GM23338 (cell line): ENCODE results near the gene PHOX2A. TPM values are rescaled to one million over a fixed set of nuclear protein-coding genes. Genes with fewer than 3 reads are reported as not detected.

Experiments
- ATAC-seq: fragments of 200-7000 bp; cut with Tn5 transposase; 3 replicates; pipeline ENCODE4 v1.9.1; 2020
- DNase-seq: peaks from one replicate; pipeline ENCODE4 v3.0.0-alpha.2; 2015; ENCODE audit warnings: low spot score
- H2AFZ ChIP-seq: fragments of 200-600 bp; sonication (generic); 2 replicates; pipeline ENCODE4 v1.8.0; 2016; ENCODE audit warnings: antibody characterized with exemption, mild to moderate bottlenecking, moderate library complexity
- H3F3A ChIP-seq: fragments of 200-600 bp; sonication (generic); replicated peaks from 2 replicates; pipeline ENCODE4 v1.8.0; 2017; ENCODE audit warnings: antibody characterized with exemption, mixed run types, low read depth
- H3K27ac ChIP-seq: fragments of 200-600 bp; sonication (generic); 2 replicates; pipeline ENCODE4 v1.6.1; 2016; ENCODE audit warnings: low read depth
- H3K27me3 ChIP-seq: fragments of 200-600 bp; sonication (generic); 2 replicates; pipeline ENCODE4 v1.8.0; 2016; ENCODE audit warnings: mild to moderate bottlenecking, mixed run types, moderate library complexity; ENCODE audit not compliant: insufficient read depth
- H3K36me3 ChIP-seq: fragments of 200-600 bp; sonication (generic); 2 replicates; pipeline ENCODE4 v1.8.0; 2016; ENCODE audit warnings: mild to moderate bottlenecking; ENCODE audit not compliant: insufficient read depth
- H3K4me1 ChIP-seq: fragments of 200-600 bp; sonication (generic); 2 replicates; pipeline ENCODE4 v1.8.0; 2016; ENCODE audit warnings: mild to moderate bottlenecking, moderate library complexity; ENCODE audit not compliant: insufficient read depth
- H3K4me2 ChIP-seq: fragments of 200-600 bp; sonication (generic); 2 replicates; pipeline ENCODE4 v1.7.1; 2017; ENCODE audit warnings: mixed run types
- H3K4me3 ChIP-seq: fragments of 200-600 bp; sonication (generic); 2 replicates; pipeline ENCODE4 v1.6.1; 2016; ENCODE audit warnings: mixed run types
- H3K79me2 ChIP-seq: fragments of 200-600 bp; sonication (generic); replicated peaks from 2 replicates; pipeline ENCODE4 v1.8.0; 2017; ENCODE audit warnings: mild to moderate bottlenecking; ENCODE audit not compliant: insufficient read depth
- H3K9me2 ChIP-seq: fragments of 200-600 bp; sonication (generic); 2 replicates; pipeline ENCODE4 v1.8.0; 2017; ENCODE audit not compliant: insufficient read depth
- H4K20me1 ChIP-seq: fragments of 200-600 bp; sonication (generic); replicated peaks from 2 replicates; pipeline ENCODE4 v1.8.0; 2017; ENCODE audit warnings: mild to moderate bottlenecking; ENCODE audit not compliant: insufficient read depth
- H3K27ac Mint-ChIP-seq: 2 replicates; pipeline ENCODE4 v1.8.0; 2020; ENCODE audit warnings: inconsistent platforms, mild to moderate bottlenecking, moderate library complexity, mixed read lengths
- H3K27me3 Mint-ChIP-seq: 3 replicates; pipeline ENCODE4 v1.8.0; 2022; ENCODE audit warnings: low read depth, mild to moderate bottlenecking, moderate library complexity, mixed read lengths, inconsistent platforms; ENCODE audit not compliant: insufficient read depth, poor library complexity
- H3K36me3 Mint-ChIP-seq: 3 replicates; pipeline ENCODE4 v1.8.0; 2021; ENCODE audit warnings: low read depth, mild to moderate bottlenecking, inconsistent platforms, moderate library complexity, mixed read lengths
- H3K4me1 Mint-ChIP-seq: 3 replicates; pipeline ENCODE4 v1.8.0; 2020; ENCODE audit warnings: mild to moderate bottlenecking, inconsistent platforms, mixed read lengths
- H3K4me3 Mint-ChIP-seq: 3 replicates; pipeline ENCODE4 v1.8.0; 2021; ENCODE audit warnings: moderate library complexity, mild to moderate bottlenecking, inconsistent platforms, mixed read lengths
- H3K9me3 Mint-ChIP-seq: 3 replicates; pipeline ENCODE4 v1.8.0; 2020; ENCODE audit warnings: moderate library complexity, mild to moderate bottlenecking, inconsistent platforms, mixed read lengths
- CREB1 ChIP-seq: fragments of 250-450 bp; sonication (Bioruptor Pico); IDR thresholded peaks from 2 replicates; pipeline ENCODE4 v1.5.0; 2020; ENCODE audit warnings: low read depth, mild to moderate bottlenecking, moderate library complexity
- CTCF ChIP-seq, 2 experiments: fragments of 200-600 bp in 1 of 2; sonication (generic) in 1 of 2; conservative IDR thresholded peaks; 2 replicates each; pipeline versions ENCODE4 v1.5.1 to v1.6.1; 2016 to 2017; ENCODE audit warnings: antibody characterized with exemption in 2 of 2, low read depth in 2 of 2, mild to moderate bottlenecking in 2 of 2, moderate library complexity in 1 of 2
- ETS1 ChIP-seq: IDR thresholded peaks from 2 replicates; pipeline ENCODE4 v1.6.1; 2016; ENCODE audit warnings: antibody characterized with exemption
- EZH2 ChIP-seq: fragments of 200-600 bp; sonication (generic); IDR thresholded peaks from one replicate; pipeline ENCODE4 v1.8.0; 2017; ENCODE audit warnings: antibody characterized with exemption, mild to moderate bottlenecking, low read depth; ENCODE audit not compliant: unreplicated experiment
- EZH2phosphoT487 ChIP-seq: fragments of 200-600 bp; sonication (generic); IDR thresholded peaks from one replicate; pipeline ENCODE4 v1.8.1; 2018; ENCODE audit warnings: antibody characterized with exemption; ENCODE audit not compliant: unreplicated experiment
- JUNB ChIP-seq: IDR thresholded peaks from one replicate; pipeline ENCODE4 v1.6.1; 2016; ENCODE audit warnings: antibody characterized with exemption; ENCODE audit not compliant: unreplicated experiment
- NANOG ChIP-seq: IDR thresholded peaks from 2 replicates; pipeline ENCODE4 v1.6.1; 2016; ENCODE audit warnings: antibody characterized with exemption, borderline replicate concordance
- POLR2AphosphoS5 ChIP-seq: IDR thresholded peaks from 2 replicates; pipeline ENCODE4 v1.6.1; 2016; ENCODE audit warnings: antibody characterized with exemption, low read depth
- STAT1 ChIP-seq: IDR thresholded peaks from one replicate; pipeline ENCODE4 v1.6.1; 2016; ENCODE audit warnings: antibody characterized with exemption; ENCODE audit not compliant: unreplicated experiment
- ZNF114 ChIP-seq: fragments of 250-450 bp; sonication (Bioruptor Pico); IDR thresholded peaks from 2 replicates; pipeline ENCODE4 v1.5.0; 2020; ENCODE audit warnings: mild to moderate bottlenecking, moderate library complexity
- ZNF331 ChIP-seq: fragments of 250-450 bp; sonication (Bioruptor Pico); IDR thresholded peaks from 2 replicates; pipeline ENCODE4 v1.5.0; 2020; ENCODE audit warnings: low read depth, mild to moderate bottlenecking, moderate library complexity
- ZNF462 ChIP-seq: fragments of 250-450 bp; sonication (Bioruptor Pico); IDR thresholded peaks from 2 replicates; pipeline ENCODE4 v1.5.0; 2020; ENCODE audit warnings: mild to moderate bottlenecking, moderate library complexity
- polyA plus RNA-seq: library from polyadenylated mRNA; unstranded; fragments of >200 nt; fragmentation: Nextera tagmentation; extraction: Ambion mirVana; gene quantifications from 2 replicates; pipeline ENCODE4 v1.2.1, GENCODE V29; 2016
- total RNA-seq: library from RNA; depleted of rRNA; stranded (reverse); fragments of >200 nt; shearing (Covaris generic); gene quantifications from 2 replicates; pipeline ENCODE4 v1.2.3, GENCODE V29; 2014
- TF ChIP-seq, protein P1 (sequence below): IDR thresholded peaks from one replicate; pipeline ENCODE4 v1.6.1; 2018; ENCODE audit warnings: antibody characterized with exemption; ENCODE audit not compliant: unreplicated experiment

The PHOX2A gene
- total and polyA plus RNA-seq, 2 experiments from 2014 or later: 0.31 TPM; not detected in 1

DNA sequence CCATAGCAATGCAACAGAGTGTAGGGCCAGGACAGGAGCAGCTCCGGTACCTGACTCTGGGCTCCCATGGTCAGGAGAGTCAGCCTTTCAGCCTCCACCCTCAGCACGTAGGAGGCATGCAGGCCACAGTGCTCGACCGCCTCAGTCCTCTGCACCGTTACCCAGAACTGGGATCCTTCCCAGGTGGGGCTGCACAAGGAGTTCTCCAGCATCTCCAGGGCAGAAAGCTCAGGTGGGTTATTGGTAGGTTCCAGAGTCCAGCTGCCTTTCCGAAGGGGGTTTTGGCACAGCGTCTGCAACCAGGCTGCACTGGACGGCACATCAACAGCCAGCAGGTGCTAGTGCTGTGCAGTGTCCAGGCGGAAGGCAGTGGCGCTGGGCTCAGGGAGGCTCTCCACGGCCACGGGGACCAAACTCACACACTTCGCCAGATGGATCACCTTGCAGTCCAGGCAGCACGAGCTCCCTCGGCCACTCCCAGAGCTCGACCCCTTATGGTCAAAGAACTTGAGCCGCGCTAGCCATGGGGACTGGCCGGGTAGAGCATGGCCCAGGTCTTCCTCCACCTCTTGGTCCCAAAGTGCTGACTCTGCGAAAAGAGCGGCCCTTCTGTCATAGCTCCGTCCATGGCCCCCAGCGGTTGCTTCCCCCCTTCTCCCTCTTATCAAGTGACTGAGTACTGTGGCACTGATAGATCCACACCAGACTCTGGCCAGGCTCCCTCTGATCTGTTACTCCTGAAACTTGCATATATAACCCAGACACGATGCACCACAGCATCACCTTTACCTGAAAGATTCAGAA is 6.9 kb upstream of the PHOX2A start:
- no peak for DNase-seq
- Mint-ChIP-seq H3K36me3 (0 out of 3 replicates have a peak, but pooled peaks cover 6% of the 10 kb centered on the region), H3K9me3 (peaks cover 13% of the 10 kb centered on the region), H3K27ac (no peak overlapping the region), H3K4me3 (no peak overlapping the region), H3K4me1 (peaks cover 4% of the 10 kb centered on the region; the same call in 2 of the 3 replicates), H3K27me3 (peaks cover 1% of the 10 kb centered on the region)
- no peak overlapping the region for H3K27ac ChIP-seq
- H2AFZ ChIP-seq: 0 out of 2 replicates have a peak overlapping the region, but pooled peaks have one; percentile 38
- peaks cover 49% of the 10 kb centered on the region for H3K27me3 ChIP-seq
- ATAC-seq: no peak
- no peaks in the 10 kb centered on the region; the same call in 1 of the 2 replicates for H4K20me1 ChIP-seq
- H3K4me1 ChIP-seq: no peaks in the 10 kb centered on the region
- no peaks in the 10 kb centered on the region for H3F3A ChIP-seq
- H3K4me2 ChIP-seq: no peak overlapping the region
- TF ChIP-seq JUNB: no peak
- TF ChIP-seq CTCF (conservative IDR thresholded peaks at IDR 0.05; ENCODE audit: low read depth in 2 of 2): no peak
- TF ChIP-seq, protein P1, sequence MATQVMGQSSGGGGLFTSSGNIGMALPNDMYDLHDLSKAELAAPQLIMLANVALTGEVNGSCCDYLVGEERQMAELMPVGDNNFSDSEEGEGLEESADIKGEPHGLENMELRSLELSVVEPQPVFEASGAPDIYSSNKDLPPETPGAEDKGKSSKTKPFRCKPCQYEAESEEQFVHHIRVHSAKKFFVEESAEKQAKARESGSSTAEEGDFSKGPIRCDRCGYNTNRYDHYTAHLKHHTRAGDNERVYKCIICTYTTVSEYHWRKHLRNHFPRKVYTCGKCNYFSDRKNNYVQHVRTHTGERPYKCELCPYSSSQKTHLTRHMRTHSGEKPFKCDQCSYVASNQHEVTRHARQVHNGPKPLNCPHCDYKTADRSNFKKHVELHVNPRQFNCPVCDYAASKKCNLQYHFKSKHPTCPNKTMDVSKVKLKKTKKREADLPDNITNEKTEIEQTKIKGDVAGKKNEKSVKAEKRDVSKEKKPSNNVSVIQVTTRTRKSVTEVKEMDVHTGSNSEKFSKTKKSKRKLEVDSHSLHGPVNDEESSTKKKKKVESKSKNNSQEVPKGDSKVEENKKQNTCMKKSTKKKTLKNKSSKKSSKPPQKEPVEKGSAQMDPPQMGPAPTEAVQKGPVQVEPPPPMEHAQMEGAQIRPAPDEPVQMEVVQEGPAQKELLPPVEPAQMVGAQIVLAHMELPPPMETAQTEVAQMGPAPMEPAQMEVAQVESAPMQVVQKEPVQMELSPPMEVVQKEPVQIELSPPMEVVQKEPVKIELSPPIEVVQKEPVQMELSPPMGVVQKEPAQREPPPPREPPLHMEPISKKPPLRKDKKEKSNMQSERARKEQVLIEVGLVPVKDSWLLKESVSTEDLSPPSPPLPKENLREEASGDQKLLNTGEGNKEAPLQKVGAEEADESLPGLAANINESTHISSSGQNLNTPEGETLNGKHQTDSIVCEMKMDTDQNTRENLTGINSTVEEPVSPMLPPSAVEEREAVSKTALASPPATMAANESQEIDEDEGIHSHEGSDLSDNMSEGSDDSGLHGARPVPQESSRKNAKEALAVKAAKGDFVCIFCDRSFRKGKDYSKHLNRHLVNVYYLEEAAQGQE: no peak
- TF ChIP-seq STAT1: no peak
- TF ChIP-seq EZH2phosphoT487: no peak
- no peak for TF ChIP-seq NANOG
- TF ChIP-seq POLR2AphosphoS5: no peak
- no peak for TF ChIP-seq CREB1 (CRISPR knock-in tag)
- no peak for TF ChIP-seq ETS1
- TF ChIP-seq EZH2: no peak
- TF ChIP-seq ZNF331 (CRISPR knock-in tag): no peak
- no peak for TF ChIP-seq ZNF114 (CRISPR knock-in tag)
- no peak for TF ChIP-seq ZNF462 (CRISPR knock-in tag)
- H3K36me3 ChIP-seq: no peaks in the 10 kb centered on the region
- H3K4me3 ChIP-seq: no peak overlapping the region
- H3K79me2 ChIP-seq: no peaks in the 10 kb centered on the region
- H3K9me2 ChIP-seq: no peaks in the 10 kb centered on the region
